OCI-M2 (cell line): ENCODE results near the gene LTBP3.
"Not testable (repeated sequence)": the region's sequence is repeated elsewhere in the genome, so short reads cannot be mapped to it uniquely, and the experiment has no call there.

Experiments used
- DNase-seq: peaks from one replicate; lab custom pipeline; 2025; ENCODE audit not compliant: unreplicated experiment; lab: John Stamatoyannopoulos, UW

Gene LTBP3

DNA sequence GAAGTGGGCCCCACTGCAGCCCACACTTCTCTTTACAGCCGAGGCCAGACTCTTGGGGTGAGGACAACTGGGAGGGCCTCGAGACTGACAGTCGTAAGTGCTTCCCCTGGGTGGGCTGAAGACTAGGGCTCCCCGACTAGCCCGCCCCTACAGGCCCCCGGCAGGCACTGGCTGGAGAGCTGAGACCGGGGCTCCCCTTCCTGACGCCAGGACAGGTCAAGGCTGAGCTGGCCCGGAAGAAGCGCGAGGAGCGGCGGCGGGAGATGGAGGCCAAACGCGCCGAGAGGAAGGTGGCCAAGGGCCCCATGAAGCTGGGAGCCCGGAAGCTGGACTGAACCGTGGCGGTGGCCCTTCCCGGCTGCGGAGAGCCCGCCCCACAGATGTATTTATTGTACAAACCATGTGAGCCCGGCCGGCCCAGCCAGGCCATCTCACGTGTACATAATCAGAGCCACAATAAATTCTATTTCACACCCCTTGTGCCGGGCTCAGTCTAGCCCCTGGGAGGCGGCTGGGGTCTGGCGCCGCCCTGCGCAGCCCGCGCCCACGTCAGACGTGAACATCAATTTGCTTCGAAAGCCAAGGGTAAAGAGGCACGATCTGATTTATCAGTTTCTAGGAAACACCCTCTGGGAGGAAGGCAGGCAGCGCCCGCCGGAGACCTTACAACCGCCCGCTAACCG lies 19.8 kb downstream of the LTBP3 start:
- DNase-seq: no peak

DNA sequence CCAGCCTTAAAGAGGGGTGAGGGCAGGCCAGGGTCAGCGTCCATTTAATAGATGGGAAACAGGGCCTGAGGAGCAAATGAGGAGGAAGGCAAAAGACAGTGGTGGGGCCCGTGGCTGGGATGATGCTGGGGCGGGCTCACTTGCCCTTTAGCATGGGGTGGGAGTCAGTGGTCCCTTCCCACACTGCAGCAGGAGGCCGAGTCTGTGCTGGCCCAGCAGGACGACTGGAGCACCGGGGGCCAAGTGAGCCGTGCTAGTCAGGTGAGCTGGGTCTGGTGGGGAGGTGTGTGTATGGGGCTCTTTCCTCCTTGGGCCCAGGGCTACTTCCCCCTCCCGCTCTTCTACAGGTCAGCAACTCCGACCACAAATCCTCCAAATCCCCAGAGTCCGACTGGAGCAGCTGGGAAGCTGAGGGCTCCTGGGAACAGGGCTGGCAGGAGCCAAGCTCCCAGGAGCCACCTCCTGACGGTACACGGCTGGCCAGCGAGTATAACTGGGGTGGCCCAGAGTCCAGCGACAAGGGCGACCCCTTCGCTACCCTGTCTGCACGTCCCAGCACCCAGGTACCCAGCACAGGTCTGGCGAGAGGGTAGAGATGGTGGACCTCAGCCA lies 20.4 kb downstream of the LTBP3 start:
- DNase-seq: no peak

GRCh38 chr11:65537296-65537597 lies 20.9 kb downstream of the LTBP3 start:
- no peak for DNase-seq

GRCh38 chr11:65536412-65537295 lies 21.5 kb downstream of the LTBP3 start:
- no peak for DNase-seq

GRCh38 chr11:65535102-65535501 lies 23.1 kb downstream of the LTBP3 start:
- no peak for DNase-seq

DNA sequence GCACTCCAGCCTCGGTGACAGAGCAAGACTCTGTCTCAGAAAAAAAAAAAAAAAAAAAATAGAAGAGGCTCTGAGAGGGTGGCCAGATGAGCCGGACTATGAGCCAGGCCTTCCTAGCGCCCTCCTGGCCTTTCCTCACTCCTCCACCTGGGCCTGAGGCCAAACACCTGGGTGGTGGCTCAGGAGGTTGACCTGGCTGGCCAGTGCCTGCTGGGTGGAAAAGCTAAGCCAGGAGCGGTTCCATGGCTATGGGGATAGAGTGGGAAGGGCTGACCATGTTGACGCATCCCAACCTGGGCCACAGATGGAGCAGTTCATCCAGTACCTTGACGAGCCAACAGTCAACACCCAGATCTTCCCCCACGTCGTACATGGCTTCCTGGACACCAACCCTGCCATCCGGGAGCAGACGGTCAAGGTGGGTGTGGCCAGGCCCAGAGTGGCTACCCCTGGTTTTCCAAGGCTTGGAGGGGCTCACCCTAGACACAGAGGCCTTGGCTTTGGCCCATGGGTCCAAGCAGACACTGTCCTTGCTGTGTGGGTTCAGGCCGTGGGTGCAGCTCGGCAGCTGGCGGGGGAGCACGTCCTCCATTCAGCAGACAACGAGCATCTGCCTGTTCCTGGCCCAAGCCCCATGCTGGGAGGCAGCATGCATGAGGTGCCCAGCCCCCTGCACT lies 25.6 kb downstream of the LTBP3 start:
- no peak for DNase-seq

- no peak for DNase-seq
These were observed 28.0 kb downstream of the LTBP3 start for GRCh38 chr11:65530157-65530496.

- no peak for DNase-seq
These were observed 28.5 kb downstream of the LTBP3 start for GRCh38 chr11:65529475-65530156.

DNA sequence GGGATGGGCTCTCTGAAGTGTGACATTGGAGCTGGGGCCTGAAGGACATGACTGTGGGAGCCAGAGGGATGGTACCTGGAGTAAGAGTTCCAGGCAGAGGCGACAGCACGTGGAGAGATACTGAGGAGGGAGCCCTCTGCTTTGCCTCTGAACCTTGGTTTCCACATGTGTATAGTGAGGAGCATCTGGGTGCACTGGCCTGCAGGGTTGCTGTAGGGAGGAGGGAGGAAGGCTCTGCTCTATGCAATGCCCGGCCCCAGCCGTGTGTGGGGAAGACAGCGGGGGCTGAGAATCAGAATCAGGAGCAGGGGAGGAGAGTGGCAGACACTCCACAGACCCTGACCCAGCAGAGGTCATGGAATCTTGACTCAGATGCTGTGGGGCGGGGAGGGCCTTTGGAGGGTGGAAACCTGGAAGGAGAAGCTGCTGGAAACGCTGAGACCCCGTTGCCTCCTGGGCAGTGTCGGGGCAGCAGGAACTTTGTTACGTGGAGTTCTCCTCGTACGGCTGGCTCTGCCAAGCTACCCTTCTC lies 29.3 kb downstream of the LTBP3 start:
- DNase-seq: no peak

- no peak for DNase-seq
These were observed 31.4 kb downstream of the LTBP3 start for GRCh38 chr11:65526744-65527143.

DNA sequence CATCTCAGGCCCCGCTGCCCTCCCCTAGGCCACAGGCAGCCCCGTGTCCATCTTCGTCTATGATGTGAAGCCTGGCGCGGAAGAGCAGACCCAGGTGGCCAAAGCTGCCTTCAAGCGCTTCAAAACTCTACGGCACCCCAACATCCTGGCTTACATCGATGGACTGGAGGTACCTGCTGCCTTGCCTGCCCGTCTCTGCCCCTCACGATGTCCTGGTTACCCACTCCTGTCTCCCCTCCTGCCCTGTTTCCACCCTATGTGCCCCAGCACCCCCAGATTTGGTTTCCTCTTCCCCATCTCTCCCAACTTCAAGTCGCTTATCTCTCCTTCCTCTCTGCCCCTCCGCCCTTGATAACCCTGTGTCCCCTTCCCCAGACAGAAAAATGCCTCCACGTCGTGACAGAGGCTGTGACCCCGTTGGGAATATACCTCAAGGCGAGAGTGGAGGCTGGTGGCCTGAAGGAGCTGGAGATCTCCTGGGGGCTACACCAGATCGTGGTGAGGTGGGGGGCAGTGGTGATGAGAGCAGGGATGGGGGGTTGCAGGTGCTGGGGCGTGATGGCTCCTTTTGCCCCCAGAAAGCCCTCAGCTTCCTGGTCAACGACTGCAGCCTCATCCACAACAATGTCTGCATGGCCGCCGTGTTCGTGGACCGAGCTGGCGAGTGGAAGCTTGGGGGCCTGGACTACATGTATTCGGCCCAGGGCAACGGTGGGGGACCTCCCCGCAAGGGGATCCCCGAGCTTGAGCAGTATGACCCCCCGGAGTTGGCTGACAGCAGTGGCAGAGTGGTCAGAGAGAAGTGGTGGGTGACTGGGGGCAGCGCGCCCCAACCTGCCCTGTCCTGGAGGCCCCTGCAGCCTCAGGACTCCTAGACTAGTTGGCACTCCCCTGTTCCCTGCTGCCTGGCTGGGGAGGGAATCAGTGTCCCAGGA lies 32.3 kb downstream of the LTBP3 start:
- DNase-seq: no peak

DNA sequence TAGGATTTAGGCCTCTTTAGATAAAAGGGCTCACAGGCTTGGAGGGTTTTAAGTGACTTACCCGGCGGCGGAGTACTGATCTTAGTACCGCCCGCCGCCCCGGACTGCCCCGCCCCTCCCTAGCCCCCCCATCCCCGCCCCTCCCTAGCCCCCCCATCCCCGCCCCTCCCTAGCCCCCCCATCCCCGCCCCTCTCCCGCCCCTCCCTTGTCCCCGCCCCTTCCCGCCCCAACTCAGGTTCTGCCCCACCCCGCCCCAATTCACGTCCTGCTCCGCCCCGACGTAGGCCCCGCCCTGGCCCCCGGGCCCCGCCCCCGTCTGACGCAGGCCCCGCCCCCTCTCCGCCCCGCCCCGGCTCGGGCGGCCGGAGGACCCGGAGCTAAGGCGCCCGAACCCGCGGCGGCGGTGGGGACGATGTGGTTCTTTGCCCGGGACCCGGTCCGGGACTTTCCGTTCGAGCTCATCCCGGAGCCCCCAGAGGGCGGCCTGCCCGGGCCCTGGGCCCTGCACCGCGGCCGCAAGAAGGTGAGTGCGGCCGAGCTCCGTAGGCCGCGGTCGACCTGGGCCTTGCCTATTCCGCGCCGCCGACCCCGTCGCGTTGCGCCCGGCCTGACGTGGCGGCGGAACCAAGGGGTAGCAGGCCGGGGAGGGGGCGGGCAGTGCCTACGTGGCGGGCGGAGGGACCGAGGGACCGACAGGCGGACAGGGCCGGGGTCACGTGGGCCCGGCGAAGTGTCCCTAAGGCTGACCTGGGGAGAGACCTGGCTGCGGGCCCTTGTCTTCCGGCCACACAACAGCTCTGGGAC lies 33.2 kb downstream of the LTBP3 start, which contains the start of gene SCYL1:
Gene SCYL1, plus strand, starts transcription at position 343 of the 805 bp plus-strand sequence. Its CDS starts 71 bp downstream, at position 414.
- no peak for DNase-seq

DNA sequence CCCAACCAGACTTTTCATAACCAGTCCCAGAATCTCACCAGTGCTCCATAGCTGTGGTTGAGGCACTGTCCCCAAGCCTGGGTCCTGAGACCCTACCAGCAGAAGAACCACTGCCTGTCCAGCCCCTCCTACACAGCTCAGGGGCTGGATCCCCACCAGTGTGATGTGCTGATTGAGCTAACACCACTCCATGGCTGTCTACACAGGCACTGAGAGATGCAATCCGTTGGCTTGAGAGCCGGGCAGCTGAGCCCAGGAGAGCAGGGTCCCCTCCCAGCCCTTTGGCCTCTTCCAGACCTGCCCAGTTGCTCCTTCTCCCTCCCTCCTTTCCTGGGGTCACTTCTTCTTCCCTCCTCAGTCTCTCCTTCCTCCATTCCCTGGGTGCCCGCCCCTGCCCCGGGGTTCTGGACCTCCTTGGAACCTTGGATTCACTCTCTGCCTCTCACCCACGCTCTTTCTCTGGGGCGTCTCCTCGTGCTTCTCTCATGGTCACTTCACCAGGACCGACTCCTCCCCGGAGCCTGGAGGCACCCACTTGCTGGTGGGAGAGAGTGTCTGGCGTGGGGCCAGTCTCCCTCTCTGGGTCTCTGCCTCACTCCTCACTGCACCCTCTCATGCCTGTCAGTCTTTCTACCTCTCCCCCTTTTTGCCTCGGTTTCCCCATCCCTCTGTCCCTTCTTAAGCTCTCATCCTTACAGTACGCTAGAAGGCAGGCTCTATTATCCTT lies 34.0 kb downstream of the LTBP3 start:
- DNase-seq: no peak

DNA sequence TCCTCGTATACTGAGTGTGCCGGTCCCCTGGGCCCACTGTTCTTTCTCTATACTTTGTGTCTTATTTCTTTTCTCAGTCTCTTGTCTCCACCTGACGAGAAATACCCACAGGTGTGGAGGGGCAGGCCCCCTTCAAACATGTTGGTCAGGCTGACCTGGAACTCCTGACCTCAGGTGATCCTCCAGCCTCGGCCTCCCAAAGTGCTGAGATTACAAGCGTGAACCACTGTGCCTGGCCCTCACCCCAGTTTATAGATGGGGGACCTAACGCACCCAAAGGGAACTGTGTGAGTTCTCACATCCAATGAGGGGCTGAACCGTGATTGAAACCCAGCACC lies 34.6 kb downstream of the LTBP3 start:
- not testable (repeated sequence) for DNase-seq

DNA sequence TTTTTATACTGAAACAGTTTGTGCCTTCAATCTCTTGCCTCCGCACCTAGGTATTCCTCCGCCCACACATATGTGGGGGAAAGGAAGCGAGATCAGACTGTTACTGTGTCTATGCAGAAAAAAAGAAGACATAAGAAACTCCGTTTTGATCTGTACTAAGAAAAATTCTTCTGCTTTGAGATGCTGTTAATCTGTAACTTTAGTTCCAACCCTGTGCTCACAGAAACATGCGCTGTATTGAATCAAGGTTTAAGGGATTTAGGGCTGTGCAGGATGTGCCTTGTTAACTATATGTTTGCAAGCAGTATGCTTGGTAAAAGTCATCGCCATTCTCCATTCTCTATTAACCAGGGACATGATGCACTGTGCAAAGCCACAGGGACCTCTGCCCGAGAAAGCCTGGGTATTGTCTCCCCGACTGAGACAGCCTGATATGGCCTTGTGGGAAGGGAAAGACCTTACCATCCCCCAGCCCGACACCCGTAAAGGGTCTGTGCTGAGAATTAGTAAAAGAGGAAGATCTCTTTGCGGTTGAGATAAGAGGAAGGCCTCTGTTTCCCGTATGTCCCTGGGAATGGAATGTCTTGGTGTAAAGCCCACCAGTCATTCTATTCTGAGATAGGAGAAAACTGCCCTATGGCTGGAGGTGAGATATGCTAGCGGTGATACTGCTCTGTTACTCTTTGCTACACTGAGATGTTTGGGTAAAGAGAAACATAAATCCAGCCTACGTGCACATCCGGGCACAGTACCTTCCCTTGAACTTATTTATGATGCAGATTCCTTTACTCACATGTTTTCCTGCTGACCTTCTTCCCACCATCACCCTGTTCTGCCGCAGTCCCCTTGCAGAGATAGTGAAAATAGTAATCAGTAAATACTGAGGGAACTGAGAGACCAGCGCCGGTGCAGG lies 35.2 kb downstream of the LTBP3 start:
- peak; percentile 74 for DNase-seq

DNA sequence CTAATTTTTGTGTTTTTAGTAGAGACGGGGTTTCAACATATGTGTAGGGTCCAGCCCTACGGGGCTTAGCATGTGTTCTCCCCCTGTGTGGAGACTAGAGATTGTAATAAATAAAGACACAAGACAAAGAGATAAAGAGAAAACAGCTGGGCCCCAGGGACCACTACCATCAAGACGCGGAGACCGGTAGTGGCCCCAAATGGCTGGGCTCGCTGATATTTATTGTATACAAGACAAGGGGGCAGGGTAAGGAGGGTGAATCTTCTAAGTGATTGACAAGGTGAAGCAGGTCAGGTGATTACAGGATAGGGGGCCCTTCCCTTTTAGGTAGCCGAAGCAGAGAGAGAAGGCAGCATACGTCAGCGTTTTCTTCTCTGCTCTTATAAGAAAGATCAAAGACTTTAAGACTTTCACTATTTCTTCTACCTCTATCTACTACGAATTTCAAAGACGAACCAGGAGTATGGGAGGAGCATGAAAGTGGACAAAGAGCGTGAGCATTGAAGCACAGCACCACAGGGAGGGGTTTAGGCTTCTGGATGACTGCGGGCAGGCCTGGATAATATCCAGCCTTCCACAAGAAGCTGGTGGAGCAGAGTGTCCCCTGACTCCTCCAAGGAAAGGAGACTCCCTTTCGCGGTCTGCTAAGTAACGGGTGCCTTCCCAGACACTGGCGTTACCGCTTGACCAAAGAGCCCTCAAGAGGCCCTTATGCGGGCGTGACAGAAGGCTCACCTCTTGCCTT lies 36.2 kb downstream of the LTBP3 start:
- DNase-seq: not testable (repeated sequence)
